Measurements from ENCODE around the gene PPP2R2B. TPM values are rescaled to one million over a fixed set of nuclear protein-coding genes. Genes with fewer than 3 reads are reported as not detected.

The PPP2R2B gene
- total RNA-seq, 2 donors from 2014 or later = 0.35 to 0.93 TPM

GRCh38 chr5:146917931-146918330 lies 39.4 kb upstream of the PPP2R2B start:
- intact Hi-C loops (cut with DNase I) = no loop called here
- no peak overlapping the region for H3K27ac ChIP-seq
- no peaks in the 10 kb centered on the region for H3K27me3 ChIP-seq
- DNase-seq = no peak
- no peak overlapping the region for H3K4me3 ChIP-seq
- H3K36me3 ChIP-seq = no peaks in the 10 kb centered on the region
- H3K4me1 ChIP-seq = no peaks in the 10 kb centered on the region
- H3K9me3 ChIP-seq = no peaks in the 10 kb centered on the region
- TF ChIP-seq CTCF (IDR thresholded peaks at IDR 0.05) = no peak
- H3K9ac ChIP-seq (ENCODE audit: low read depth in 2 of 2, low read length in 2 of 2) = no peak overlapping the region

DNA sequence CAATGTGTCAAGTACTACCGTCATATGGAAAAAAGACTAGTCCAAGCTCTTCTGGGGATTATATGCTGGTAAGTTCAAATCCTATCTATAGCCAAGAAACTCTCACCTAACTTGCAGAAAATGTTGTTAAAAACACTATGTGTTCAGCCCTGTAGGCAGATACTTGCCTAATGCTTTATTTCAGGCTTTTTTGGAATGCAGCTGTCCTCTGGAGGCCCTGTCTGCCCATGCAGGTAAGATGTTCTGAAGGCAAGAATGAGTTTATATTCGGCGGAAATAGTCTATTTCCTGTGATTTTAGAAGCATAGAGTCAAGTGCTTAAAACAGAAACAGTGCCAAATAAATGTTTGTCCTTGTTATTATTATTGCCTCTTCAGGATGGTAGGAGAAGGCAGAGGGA lies 34.3 kb upstream of the PPP2R2B start:
- DNase-seq = no peak
- Histone ChIP-seq H3K9me3 (no peaks in the 10 kb centered on the region), H3K36me3 (no peaks in the 10 kb centered on the region), H3K4me1 (no peaks in the 10 kb centered on the region), H3K27me3 (no peaks in the 10 kb centered on the region), H3K4me3 (no peak overlapping the region), H3K9ac (ENCODE audit: low read depth in 2 of 2, low read length in 2 of 2) (no peak overlapping the region), H3K27ac (no peak overlapping the region)
- no peak for TF ChIP-seq CTCF (IDR thresholded peaks at IDR 0.05)
- intact Hi-C loops (cut with DNase I) = no loop called here

- intact Hi-C loops (cut with DNase I) = no loop called here
- Histone ChIP-seq H3K9ac (ENCODE audit: low read depth in 2 of 2, low read length in 2 of 2) (no peak overlapping the region), H3K9me3 (no peaks in the 10 kb centered on the region), H3K27ac (no peak overlapping the region), H3K27me3 (no peaks in the 10 kb centered on the region), H3K4me1 (no peaks in the 10 kb centered on the region), H3K36me3 (no peaks in the 10 kb centered on the region), H3K4me3 (no peak overlapping the region)
- DNase-seq = no peak
- no peak for TF ChIP-seq CTCF (IDR thresholded peaks at IDR 0.05)
Measured at GRCh38 chr5:146910239-146910638, 31.7 kb upstream of the PPP2R2B start.

DNA sequence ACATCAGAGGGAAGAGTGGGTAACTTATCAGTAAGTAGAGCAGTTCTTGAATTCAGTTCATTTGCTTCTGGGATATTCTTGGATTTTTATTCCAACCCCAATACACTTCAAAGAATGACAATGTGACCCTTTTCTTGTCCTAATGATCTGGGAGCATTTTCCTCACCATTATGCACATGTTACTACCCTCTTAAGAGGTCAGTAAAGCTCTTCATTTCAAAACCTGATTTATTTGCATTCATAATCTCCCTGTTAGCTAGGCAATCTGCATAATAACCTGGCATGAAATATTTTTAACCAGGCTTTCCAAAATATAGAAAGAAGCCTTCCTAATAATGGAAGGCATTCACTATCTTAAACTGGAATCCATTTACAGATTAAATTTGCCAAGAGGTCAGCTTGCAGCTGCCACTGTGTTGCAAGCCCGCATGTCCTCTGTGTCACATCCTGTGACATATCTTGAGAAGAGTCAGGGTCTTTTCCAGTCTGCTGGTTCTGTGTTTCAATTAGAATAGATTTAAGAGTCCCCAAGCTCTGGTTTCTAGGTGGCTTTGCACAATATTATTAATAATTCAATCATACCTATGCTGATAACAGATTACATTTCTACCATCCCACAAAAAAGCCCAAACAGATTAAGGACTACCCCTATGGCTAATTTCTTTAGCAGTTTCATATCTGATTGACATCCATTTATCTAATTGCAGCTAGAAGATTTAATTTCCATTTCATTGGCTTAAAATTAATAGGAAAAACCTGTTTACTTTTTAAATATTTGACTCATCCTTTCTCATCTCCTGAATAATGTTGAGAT lies 30.9 kb upstream of the PPP2R2B start:
- intact Hi-C loops (cut with DNase I) = no loop called here
- no peaks in the 10 kb centered on the region for H3K36me3 ChIP-seq
- H3K9ac ChIP-seq (ENCODE audit: low read depth in 2 of 2, low read length in 2 of 2) = no peak overlapping the region
- H3K4me1 ChIP-seq = no peaks in the 10 kb centered on the region
- H3K27me3 ChIP-seq = no peaks in the 10 kb centered on the region
- no peak overlapping the region for H3K4me3 ChIP-seq
- no peak overlapping the region for H3K27ac ChIP-seq
- H3K9me3 ChIP-seq = no peaks in the 10 kb centered on the region
- no peak for TF ChIP-seq CTCF (IDR thresholded peaks at IDR 0.05)
- no peak for DNase-seq

- DNase-seq = no peak
- Histone ChIP-seq H3K27ac (no peak overlapping the region), H3K9me3 (no peaks in the 10 kb centered on the region), H3K4me1 (no peaks in the 10 kb centered on the region), H3K36me3 (no peaks in the 10 kb centered on the region), H3K4me3 (no peak overlapping the region), H3K27me3 (no peaks in the 10 kb centered on the region), H3K9ac (ENCODE audit: low read depth in 2 of 2, low read length in 2 of 2) (no peak overlapping the region)
- intact Hi-C loops (cut with DNase I) = no loop called here
- no peak for TF ChIP-seq CTCF (IDR thresholded peaks at IDR 0.05)
Measured at GRCh38 chr5:146906803-146907202, 28.2 kb upstream of the PPP2R2B start.

All from colonic mucosa (tissue), 4 donors.